ENCODE results near the gene RAB11FIP2.

GRCh38 chr10:118020365-118020764 lies 26.4 kb downstream of the RAB11FIP2 start:
- no peak for TF ChIP-seq CTCF (conservative IDR thresholded peaks at IDR 0.05; ENCODE audit: low read depth, low read length)
- no peak for TF ChIP-seq EZH2 (IDR thresholded peaks at IDR 0.05; ENCODE audit: borderline replicate concordance, low read depth, low read length, poor library complexity, severe bottlenecking)

Data from A673 (cell line).